ENCODE measurements around the gene CRHR2.

The CRHR2 gene

DNA sequence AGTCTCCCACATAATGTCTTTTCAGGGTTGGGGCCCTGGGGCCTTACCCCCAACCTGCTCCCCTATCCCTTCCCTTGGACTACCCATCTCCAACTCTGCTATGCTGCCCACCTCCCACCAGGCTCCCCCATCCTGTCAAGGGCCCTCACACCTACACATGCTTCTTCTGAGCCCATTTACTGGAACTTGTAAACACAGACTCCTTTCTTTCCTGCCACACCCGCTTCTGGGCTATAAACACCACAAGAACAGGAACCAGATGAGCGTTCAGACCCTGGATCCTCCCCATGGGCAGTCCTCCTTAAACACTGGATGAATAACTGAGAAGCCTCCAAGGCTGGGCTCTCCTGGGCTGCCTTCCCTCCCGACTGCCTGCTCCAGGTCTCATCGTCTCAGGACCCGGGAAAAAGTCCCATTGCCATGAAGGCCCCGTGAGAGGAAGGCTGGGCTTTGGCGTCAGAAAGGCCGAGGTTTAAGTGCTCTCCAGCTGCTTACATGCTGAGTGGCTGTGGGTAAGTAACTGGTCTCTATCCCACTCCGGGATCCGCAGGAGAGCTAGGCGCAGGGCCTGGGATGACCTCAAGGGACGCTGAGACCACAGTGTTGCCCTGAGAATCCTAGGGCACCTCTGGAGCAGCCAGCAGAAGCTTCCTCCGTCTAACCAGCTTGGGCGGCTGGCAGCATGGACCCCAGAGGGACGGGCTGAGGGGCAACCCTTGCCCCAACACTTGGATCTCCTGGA, 15.6 kb upstream of the CRHR2 start:
- TF ChIP-seq ZFX (IDR thresholded peaks at IDR 0.05): no peak
- TF ChIP-seq, protein P1, sequence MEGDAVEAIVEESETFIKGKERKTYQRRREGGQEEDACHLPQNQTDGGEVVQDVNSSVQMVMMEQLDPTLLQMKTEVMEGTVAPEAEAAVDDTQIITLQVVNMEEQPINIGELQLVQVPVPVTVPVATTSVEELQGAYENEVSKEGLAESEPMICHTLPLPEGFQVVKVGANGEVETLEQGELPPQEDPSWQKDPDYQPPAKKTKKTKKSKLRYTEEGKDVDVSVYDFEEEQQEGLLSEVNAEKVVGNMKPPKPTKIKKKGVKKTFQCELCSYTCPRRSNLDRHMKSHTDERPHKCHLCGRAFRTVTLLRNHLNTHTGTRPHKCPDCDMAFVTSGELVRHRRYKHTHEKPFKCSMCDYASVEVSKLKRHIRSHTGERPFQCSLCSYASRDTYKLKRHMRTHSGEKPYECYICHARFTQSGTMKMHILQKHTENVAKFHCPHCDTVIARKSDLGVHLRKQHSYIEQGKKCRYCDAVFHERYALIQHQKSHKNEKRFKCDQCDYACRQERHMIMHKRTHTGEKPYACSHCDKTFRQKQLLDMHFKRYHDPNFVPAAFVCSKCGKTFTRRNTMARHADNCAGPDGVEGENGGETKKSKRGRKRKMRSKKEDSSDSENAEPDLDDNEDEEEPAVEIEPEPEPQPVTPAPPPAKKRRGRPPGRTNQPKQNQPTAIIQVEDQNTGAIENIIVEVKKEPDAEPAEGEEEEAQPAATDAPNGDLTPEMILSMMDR (conservative IDR thresholded peaks at IDR 0.05): no peak
- H3K27ac ChIP-seq: no peak overlapping the region

DNA sequence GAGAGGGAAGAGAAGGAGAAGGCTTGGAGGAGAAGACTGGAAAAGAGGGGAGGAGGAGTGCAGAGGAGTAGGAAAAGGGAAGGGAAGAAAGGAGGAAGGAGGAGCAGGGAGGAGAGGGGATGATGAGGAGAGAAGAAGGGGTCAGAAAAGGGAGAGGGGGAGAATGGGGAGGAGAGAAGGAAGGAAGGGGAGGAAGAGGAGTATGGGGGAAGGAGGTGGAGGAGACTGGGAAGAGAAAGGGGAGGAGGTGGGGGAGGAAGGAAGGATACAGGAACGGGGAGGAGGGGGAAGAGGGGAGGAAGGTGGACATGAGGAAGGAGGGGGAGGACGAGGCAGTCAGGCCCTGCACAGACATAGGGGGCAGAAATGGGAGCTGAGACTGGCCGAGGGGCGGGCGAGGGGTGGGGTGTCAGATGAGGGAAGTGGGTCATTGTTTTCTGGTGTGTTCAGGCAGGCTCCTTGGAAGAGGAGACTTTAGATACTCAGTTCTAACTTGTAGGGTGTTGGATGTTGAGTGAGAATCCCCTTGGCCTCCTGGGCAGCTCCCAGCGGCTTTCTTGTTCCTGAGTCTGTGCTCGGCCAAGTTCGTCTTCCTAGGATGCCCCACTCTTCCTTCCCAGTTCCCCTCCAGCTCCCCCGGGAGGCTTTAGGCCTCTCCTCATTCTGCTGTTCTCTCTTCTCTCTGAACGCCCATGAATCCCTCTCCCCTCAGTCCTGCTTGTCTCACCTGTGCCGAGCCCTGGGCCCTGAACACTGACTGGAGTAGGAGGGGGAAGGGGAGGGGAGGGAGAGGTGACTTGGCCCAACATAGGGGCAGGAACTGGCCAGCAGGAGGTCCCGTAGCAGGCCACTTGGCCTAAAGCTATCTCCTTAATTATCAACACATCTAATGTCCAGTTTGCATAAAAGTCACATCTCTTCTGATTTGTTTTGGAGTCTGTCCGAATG, 12.8 kb upstream of the CRHR2 start:
- TF ChIP-seq ZFX (IDR thresholded peaks at IDR 0.05): no peak
- TF ChIP-seq, protein P1 (conservative IDR thresholded peaks at IDR 0.05): no peak
- H3K27ac ChIP-seq: no peak overlapping the region

DNA sequence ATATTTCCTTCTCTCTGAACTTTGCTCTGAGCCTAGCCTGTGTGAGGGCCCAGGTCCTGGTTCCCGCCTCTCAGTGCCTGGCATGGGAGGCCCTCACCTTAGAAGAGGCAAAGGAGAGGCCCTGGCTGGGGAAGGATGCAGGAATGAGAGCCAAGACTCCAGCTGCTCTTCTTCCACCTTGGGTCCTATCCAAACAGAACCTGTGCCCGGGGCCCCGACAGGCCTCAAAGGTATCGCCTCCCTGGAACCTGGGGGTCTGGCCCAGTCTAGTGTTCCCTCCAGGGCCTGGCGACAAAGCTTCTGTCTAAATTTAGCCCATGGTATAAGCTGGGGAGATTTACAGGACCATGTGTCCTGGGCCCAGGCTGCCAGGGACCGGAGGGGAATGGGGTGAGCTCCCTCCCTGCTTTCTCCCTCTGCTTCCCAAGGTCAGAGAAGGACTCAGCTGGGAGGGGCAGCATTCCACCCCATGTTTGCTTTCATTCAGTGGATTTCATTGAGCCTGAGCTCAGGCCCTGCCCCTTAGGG, 12.0 kb upstream of the CRHR2 start:
- TF ChIP-seq ZFX (IDR thresholded peaks at IDR 0.05): no peak
- TF ChIP-seq, protein P1 (conservative IDR thresholded peaks at IDR 0.05): no peak
- H3K27ac ChIP-seq: no peak overlapping the region

DNA sequence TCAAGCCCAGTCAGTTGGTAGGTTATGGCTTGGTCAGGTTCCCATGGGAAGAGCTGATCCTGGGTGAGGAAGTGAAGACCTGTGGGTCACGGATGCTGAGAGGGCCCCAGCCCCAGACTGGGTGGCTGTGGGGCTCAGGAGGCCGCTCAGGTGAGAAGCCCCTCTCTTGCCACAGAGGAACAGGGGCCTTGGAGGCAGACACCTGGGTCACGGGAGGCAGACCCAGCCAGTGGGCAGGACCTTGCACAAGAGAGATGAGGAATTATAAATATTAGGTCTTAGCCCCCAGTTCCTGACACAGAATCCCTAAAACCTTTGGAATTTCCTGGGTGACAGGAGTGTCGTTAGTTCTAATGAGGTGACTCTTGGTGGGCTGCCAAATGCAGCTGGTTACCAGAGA, 10.6 kb upstream of the CRHR2 start:
- no peak overlapping the region for H3K27ac ChIP-seq
- no peak for TF ChIP-seq ZFX (IDR thresholded peaks at IDR 0.05)
- TF ChIP-seq, protein P1 (conservative IDR thresholded peaks at IDR 0.05): no peak

DNA sequence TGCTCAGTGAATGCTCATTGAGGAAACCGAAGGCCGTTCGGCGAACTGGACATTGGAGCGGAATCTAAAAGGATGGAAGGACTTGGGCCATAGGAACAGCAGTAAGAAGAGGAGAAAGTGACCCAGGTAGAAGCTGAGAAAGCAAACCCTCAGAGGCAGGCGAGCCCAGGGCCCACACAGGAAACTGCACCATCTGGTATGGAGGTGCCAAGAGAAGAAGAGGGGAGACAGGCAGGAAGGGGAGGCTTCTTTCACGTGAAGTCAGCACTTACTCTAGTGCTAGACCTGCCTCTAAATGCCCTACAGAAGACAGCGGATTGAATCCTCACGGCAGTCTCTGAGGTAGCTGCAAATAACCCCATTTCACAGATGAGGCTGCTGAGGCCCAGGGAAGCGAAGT, 10.2 kb upstream of the CRHR2 start:
- H3K27ac ChIP-seq: no peak overlapping the region
- TF ChIP-seq, protein P1 (conservative IDR thresholded peaks at IDR 0.05): no peak
- no peak for TF ChIP-seq ZFX (IDR thresholded peaks at IDR 0.05)

DNA sequence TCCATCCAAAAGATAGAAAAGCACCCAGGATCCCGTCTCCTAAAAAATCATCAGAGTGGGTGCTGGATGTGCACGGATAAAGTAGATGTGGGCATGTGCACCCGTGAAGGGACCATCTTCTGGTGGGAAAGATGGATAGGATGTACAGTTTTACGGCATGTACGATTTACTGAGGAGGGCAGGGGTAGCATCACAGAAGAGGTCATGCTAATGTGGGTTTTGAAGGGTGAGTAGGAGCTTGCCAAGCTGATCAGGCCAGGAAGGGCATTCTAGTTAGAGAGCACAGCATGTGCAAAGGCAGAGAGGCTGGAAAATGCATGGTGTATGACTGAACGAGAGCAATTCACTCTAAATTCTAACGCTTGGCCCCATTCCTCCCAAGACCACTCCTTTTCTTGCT, 7.8 kb upstream of the CRHR2 start:
- H3K27ac ChIP-seq: no peak overlapping the region
- no peak for TF ChIP-seq ZFX (IDR thresholded peaks at IDR 0.05)
- TF ChIP-seq, protein P1 (conservative IDR thresholded peaks at IDR 0.05): no peak

Data from C4-2B (cell line).